Upper lobe of left lung (tissue), 6 donors: ENCODE results near the gene TSACC. TPM values are rescaled to one million over a fixed set of nuclear protein-coding genes. Genes with fewer than 3 reads are reported as not detected.

Experiments
- ATAC-seq, 2 donors: fragments of 200-7000 bp; cut with Tn5 transposase; one replicate each; pipeline ENCODE4 v1.9.1; 2022; ENCODE audit warnings: mild to moderate bottlenecking in 2 of 2, moderate library complexity in 2 of 2; ENCODE audit not compliant: low FRiP score in 2 of 2
- DNase-seq, 2 donors: peaks; one replicate each; pipeline ENCODE4 v3.0.0-alpha.2; 2019 to 2020
- H3K27ac ChIP-seq, 4 donors: fragments of 200-600 bp; sonication (generic); one replicate each; pipeline ENCODE4 v1.5.1; 2016 to 2019
- H3K27me3 ChIP-seq, 4 donors: fragments of 200-600 bp; sonication (generic); one replicate each; pipeline ENCODE4 v1.5.1; 2017 to 2019
- H3K36me3 ChIP-seq, 4 donors: fragments of 200-600 bp; sonication (generic); one replicate each; pipeline ENCODE4 v1.5.1; 2016 to 2019
- H3K4me1 ChIP-seq, 4 donors: fragments of 200-600 bp; sonication (generic); one replicate each; pipeline ENCODE4 v1.5.1; 2018 to 2019
- H3K4me3 ChIP-seq, 4 donors: fragments of 200-600 bp; sonication (generic); one replicate each; pipeline ENCODE4 v1.5.1; 2017 to 2019; ENCODE audit warnings: mild to moderate bottlenecking in 2 of 4, moderate library complexity in 1 of 4
- H3K9me3 ChIP-seq, 4 donors: fragments of 200-600 bp; sonication (generic); one replicate each; pipeline ENCODE4 v1.5.1; 2018 to 2019
- EP300 ChIP-seq, 4 donors: sonication (generic); formaldehyde crosslinking; IDR thresholded peaks; one replicate each; pipeline ENCODE4 v1.5.1; 2017; ENCODE audit warnings: antibody characterized with exemption in 4 of 4, control low read depth in 2 of 4
- POLR2A ChIP-seq, 4 donors: fragments of 450-650 bp; IDR thresholded peaks; one replicate each; pipeline ENCODE4 v1.5.1; 2016 to 2017; ENCODE audit warnings: antibody characterized with exemption in 4 of 4, mild to moderate bottlenecking in 2 of 4
- POLR2AphosphoS5 ChIP-seq, 2 donors: sonication (generic); formaldehyde crosslinking; IDR thresholded peaks; one replicate each; pipeline ENCODE4 v1.5.1; 2017; ENCODE audit warnings: antibody characterized with exemption in 2 of 2
- WGBS, 2 donors: methylation state at CpG; one replicate each; pipeline ENCODE4 v1.1.5; 2017 to 2018; 5-methylcytosine and 5-hydroxymethylcytosine counted together
- total RNA-seq, 6 donors: library from RNA; depleted of rRNA in 4 of 6; stranded (reverse); fragments of >200 nt in 4 of 6; gene quantifications; one replicate each; pipeline versions ENCODE4 v1.1.0 to v1.2.1, GENCODE V29; 2016 to 2021
- TF ChIP-seq, protein P1 (sequence below), 6 experiments: fragments of 450-650 bp in 4 of 6; fragments of 200-600 bp in 2 of 6; sonication (generic) in 2 of 6; IDR thresholded peaks; one replicate each; pipeline ENCODE4 v1.5.1; 2016 to 2019; ENCODE audit warnings: antibody characterized with exemption in 6 of 6
- donor health status: DM: no; HTN: no; CAD: no; lungs with moderate emphysema.
- donor health status: DM: no; HTN: yes; CAD: no; lungs with severe emphysema.

Gene TSACC
- total RNA-seq, 6 donors from 2014 or later, result 1.1 to 4.2 TPM; not detected in 4

DNA sequence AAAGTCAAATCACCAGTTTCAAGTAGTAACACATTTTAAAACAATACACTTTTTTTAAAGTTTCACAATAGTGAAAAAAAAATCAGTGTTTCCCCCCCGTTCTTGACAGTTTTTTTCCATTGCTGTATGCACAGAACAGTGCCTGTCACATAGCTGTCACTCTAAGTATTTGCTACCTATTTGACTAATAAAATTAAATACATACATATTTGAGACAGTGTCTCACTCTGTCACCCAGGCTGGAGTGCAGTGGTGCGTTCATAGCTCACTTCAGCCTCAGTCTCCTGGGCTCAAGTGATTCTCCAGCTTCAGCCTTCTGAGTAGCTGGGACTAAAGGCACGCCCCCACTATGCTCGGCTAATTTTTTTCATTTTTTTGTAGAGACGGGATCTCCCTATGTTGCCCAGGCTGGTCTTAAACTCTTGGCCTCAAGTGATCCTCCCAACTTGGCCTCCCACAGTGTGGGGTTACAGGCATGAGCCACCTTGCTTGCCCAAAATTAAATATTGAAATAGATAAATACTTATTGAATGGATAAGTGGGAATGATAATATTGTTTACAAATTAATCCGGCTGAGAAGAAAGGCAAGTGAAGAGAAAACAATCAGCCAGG lies 18.0 kb downstream of the TSACC start:
- Histone ChIP-seq H3K27me3 (peaks cover 0 to 7% (median 0%) of the 10 kb centered on the region in 4 donors), H3K4me1 (peaks cover 0 to 6% (median 2%) of the 10 kb centered on the region in 4 donors), H3K4me3 (no peak overlapping the region), H3K36me3 (no peaks in the 10 kb centered on the region), H3K9me3 (no peaks in the 10 kb centered on the region), H3K27ac (no peak overlapping the region)
- no peak for ATAC-seq
- TF ChIP-seq, protein P1, sequence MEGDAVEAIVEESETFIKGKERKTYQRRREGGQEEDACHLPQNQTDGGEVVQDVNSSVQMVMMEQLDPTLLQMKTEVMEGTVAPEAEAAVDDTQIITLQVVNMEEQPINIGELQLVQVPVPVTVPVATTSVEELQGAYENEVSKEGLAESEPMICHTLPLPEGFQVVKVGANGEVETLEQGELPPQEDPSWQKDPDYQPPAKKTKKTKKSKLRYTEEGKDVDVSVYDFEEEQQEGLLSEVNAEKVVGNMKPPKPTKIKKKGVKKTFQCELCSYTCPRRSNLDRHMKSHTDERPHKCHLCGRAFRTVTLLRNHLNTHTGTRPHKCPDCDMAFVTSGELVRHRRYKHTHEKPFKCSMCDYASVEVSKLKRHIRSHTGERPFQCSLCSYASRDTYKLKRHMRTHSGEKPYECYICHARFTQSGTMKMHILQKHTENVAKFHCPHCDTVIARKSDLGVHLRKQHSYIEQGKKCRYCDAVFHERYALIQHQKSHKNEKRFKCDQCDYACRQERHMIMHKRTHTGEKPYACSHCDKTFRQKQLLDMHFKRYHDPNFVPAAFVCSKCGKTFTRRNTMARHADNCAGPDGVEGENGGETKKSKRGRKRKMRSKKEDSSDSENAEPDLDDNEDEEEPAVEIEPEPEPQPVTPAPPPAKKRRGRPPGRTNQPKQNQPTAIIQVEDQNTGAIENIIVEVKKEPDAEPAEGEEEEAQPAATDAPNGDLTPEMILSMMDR (IDR thresholded peaks at IDR 0.05), result no peak
- TF ChIP-seq EP300 (IDR thresholded peaks at IDR 0.05) (no peak), POLR2AphosphoS5 (IDR thresholded peaks at IDR 0.05) (no peak), POLR2A (IDR thresholded peaks at IDR 0.05) (no peak)
- no peak for DNase-seq
- WGBS, 2 donors, result 30 to 55% methylated on average over 6 of the region's 6 CpGs

DNA sequence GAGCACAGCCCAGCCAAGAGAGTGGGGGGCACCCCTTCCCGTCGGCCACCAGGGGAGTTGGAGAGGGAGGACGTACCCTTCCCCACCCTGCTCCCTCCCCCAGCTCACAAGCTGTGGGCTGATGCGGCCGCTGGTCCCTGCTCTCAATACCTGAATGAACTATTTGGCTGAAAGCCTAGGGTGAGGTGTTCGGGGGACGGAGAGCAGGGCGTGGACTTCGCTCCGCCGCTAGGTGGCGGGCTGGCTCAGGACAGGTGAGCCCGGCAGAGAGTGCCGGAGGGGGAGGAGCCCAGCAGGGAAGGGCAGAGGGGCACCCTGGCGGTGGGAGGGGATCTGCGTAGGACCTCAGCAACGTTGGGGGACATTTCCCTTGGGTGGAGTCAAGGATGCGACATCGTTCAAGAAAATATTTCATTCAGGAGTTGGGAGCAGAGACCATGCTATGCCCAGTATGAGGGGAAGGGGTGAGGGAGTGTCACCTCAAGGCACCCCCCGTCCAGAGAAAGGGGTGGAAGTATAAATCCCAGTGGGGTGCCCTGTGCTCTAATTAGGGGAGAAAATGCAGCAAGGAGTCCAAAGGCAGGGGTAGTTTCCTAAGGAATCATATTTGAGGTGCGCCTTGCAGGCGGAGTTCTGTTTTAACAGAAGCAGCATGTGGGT lies 18.7 kb downstream of the TSACC start:
- Histone ChIP-seq H3K4me3 (no peak overlapping the region), H3K36me3 (no peaks in the 10 kb centered on the region), H3K4me1 (peaks cover 0 to 6% (median 2%) of the 10 kb centered on the region in 4 donors), H3K27me3 (peaks cover 0 to 7% (median 0%) of the 10 kb centered on the region in 4 donors), H3K27ac (no peak overlapping the region), H3K9me3 (no peaks in the 10 kb centered on the region)
- WGBS, 2 donors, result 13% methylated on average over 15 to 22 of the region's 22 CpGs
- ATAC-seq (peak; percentile 58 to 88), DNase-seq (peak; percentile 68 to 87)
- TF ChIP-seq POLR2A (IDR thresholded peaks at IDR 0.05), result no peak
- TF ChIP-seq EP300 (IDR thresholded peaks at IDR 0.05), result no peak
- no peak for TF ChIP-seq POLR2AphosphoS5 (IDR thresholded peaks at IDR 0.05)
- TF ChIP-seq, protein P1 (IDR thresholded peaks at IDR 0.05), result peak; percentile 35 to 79 (median 56)

DNA sequence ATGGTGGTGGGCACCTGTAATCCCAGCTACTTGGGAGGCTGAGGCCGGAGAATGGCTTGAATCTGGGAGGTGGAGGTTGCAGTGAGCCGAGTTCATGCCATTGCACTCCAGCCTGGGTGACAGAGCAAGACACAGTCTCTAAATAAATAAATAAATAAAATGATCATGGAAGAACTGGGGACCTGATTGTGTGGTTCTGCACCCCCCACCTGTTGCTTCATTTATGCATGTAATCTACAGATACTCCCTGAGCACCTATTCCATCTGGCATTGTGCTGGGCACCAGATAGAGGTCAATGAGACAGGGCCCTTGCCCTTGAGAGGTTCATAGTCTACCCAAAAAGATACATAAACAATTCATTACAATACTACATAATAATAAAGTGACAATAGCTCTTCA lies 19.7 kb downstream of the TSACC start:
- H3K9me3 ChIP-seq, result no peaks in the 10 kb centered on the region
- ATAC-seq (no peak), DNase-seq (no peak)
- TF ChIP-seq, protein P1 (IDR thresholded peaks at IDR 0.05), result no peak
- no peak for TF ChIP-seq EP300 (IDR thresholded peaks at IDR 0.05)
- TF ChIP-seq POLR2AphosphoS5 (IDR thresholded peaks at IDR 0.05), result no peak
- no peak for TF ChIP-seq POLR2A (IDR thresholded peaks at IDR 0.05)
- H3K4me1 ChIP-seq, result peaks cover 0 to 6% (median 2%) of the 10 kb centered on the region in 4 donors
- 87 to 88% methylated on average over 2 of the region's 2 CpGs for WGBS, 2 donors
- H3K27ac ChIP-seq, result no peak overlapping the region
- H3K4me3 ChIP-seq, result no peak overlapping the region
- peaks cover 0 to 7% (median 0%) of the 10 kb centered on the region in 4 donors for H3K27me3 ChIP-seq
- H3K36me3 ChIP-seq, result no peaks in the 10 kb centered on the region

DNA sequence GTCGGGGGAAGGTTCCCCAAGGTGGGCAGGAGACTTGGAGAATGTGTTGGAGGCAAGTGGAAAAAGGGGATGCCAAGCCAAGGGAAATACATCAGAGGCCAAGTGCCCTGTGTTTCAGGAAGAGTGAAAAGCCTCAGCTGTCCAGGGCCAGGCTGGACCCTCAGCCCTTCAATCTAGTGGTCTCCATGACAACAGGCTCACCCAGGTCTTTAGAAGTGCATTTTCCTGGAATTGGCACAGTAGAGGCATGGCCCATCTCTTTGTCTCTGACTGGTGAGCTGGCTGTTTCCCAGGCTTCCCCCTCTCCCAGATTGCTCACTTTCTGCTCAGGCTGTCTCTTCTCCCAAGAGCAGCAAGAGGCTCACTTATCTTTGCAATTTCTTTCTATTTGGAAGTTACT lies 20.3 kb downstream of the TSACC start:
- no peaks in the 10 kb centered on the region for H3K9me3 ChIP-seq
- ATAC-seq (no peak), DNase-seq (no peak)
- peaks cover 0 to 7% (median 0%) of the 10 kb centered on the region in 4 donors for H3K27me3 ChIP-seq
- H3K27ac ChIP-seq, result no peak overlapping the region
- 80 to 85% methylated on average over 1 of the region's 1 CpG for WGBS, 2 donors
- peaks cover 0 to 6% (median 2%) of the 10 kb centered on the region in 4 donors for H3K4me1 ChIP-seq
- no peak overlapping the region for H3K4me3 ChIP-seq
- TF ChIP-seq EP300 (IDR thresholded peaks at IDR 0.05) (no peak), POLR2AphosphoS5 (IDR thresholded peaks at IDR 0.05) (no peak), POLR2A (IDR thresholded peaks at IDR 0.05) (no peak)
- TF ChIP-seq, protein P1 (IDR thresholded peaks at IDR 0.05), result no peak
- H3K36me3 ChIP-seq, result no peaks in the 10 kb centered on the region
